HepG2 (cell line): ENCODE data around the gene C3orf80. TPM values are rescaled to one million over a fixed set of nuclear protein-coding genes. Genes with fewer than 3 reads are reported as not detected.

Experiments used
- ATAC-seq: fragments of 200-7000 bp; cut with Tn5 transposase; 3 replicates; pipeline ENCODE4 v1.9.1; 2020; ENCODE audit warnings: mild to moderate bottlenecking, moderate library complexity
- BruUV-seq: library from RNA; stranded (reverse); fragments of 400-500 nt; replicated peaks from 2 replicates; lab custom pipeline; 2021; lab: Mats Ljungman, UMichigan
- CTCF ChIA-PET: fragments of 300-600 bp; formaldehyde crosslinking; extraction: SDS; loops from one replicate; lab custom pipeline; 2021; ENCODE audit warnings: low total read pairs, inconsistent platforms, low intra/inter-chr PET ratio; lab: Yijun Ruan, JAX
- POLR2A ChIA-PET: fragments of 350-600 bp; sonication (Branson Sonifier 250); formaldehyde crosslinking; loops from one replicate; lab custom pipeline; 2020; ENCODE audit warnings: antibody characterized with exemption, inconsistent platforms; lab: Yijun Ruan, JAX
- DNase-seq: peaks from one replicate; pipeline ENCODE4 v3.0.0-alpha.2; 2015; ENCODE audit warnings: low spot score
- FAIRE-seq: peaks from 3 replicates; lab custom pipeline; 2011; peaks lifted over from hg19 to GRCh38; lab: Jason Lieb, UNC
- H2AFZ ChIP-seq: one replicate; pipeline ENCODE4 v1.6.1; 2011; ENCODE audit warnings: low read length, inconsistent platforms
- H3K27ac ChIP-seq: fragments of 300-600 bp; 3 replicates; pipeline ENCODE4 v1.8.0; 2011; ENCODE audit warnings: mixed run types, mild to moderate bottlenecking, mixed read lengths, low read length, inconsistent platforms; ENCODE audit not compliant: insufficient read depth; ENCODE audit errors: extremely low read length
- H3K27me3 ChIP-seq, 2 experiments: fragments of 200-600 bp in 1 of 2; 2 replicates in 1 of 2; 3 replicates in 1 of 2; pipeline versions ENCODE4 v1.6.0 to v1.8.0; 2011; ENCODE audit warnings: low read length in 2 of 2, mild to moderate bottlenecking in 2 of 2, moderate library complexity in 2 of 2, inconsistent platforms in 1 of 2; ENCODE audit not compliant: insufficient read depth in 2 of 2, control insufficient read depth in 1 of 2
- H3K36me3 ChIP-seq, 2 experiments: fragments of 200-600 bp in 1 of 2; replicated peaks in 1 of 2; 2 replicates in 1 of 2; 3 replicates in 1 of 2; pipeline versions ENCODE4 v1.5.1 to v1.8.0; 2011; ENCODE audit warnings: low read length in 2 of 2, inconsistent platforms in 1 of 2; ENCODE audit not compliant: insufficient read depth in 2 of 2, control insufficient read depth in 1 of 2
- H3K4me1 ChIP-seq: 2 replicates; pipeline ENCODE4 v1.5.1; 2012; ENCODE audit warnings: low read length, inconsistent platforms; ENCODE audit not compliant: insufficient read depth
- H3K4me2 ChIP-seq: 2 replicates; pipeline ENCODE4 v1.6.0; 2011; ENCODE audit warnings: low read depth, low read length, inconsistent platforms
- H3K4me3 ChIP-seq, 3 experiments: fragments of 200-600 bp in 1 of 3; sonication (generic), shearing (Covaris generic) in 1 of 3; replicated peaks in 1 of 3; 2 replicates each; pipeline ENCODE4 v1.5.1; 2011 to 2016; ENCODE audit warnings: low read length in 3 of 3, inconsistent platforms in 2 of 3, low read depth in 2 of 3, mild to moderate bottlenecking in 2 of 3, control low read depth in 1 of 3, mixed read lengths in 1 of 3; ENCODE audit not compliant: insufficient read depth in 1 of 3
- H3K79me2 ChIP-seq: one replicate; pipeline ENCODE4 v1.6.1; 2011; ENCODE audit warnings: low read length, inconsistent platforms; ENCODE audit not compliant: insufficient read depth
- H3K9ac ChIP-seq: 2 replicates; pipeline ENCODE4 v1.6.0; 2011; ENCODE audit warnings: mild to moderate bottlenecking, low read depth, low read length, inconsistent platforms; ENCODE audit not compliant: insufficient read depth
- H3K9me3 ChIP-seq: 2 replicates; pipeline ENCODE4 v1.5.1; 2012; ENCODE audit warnings: mild to moderate bottlenecking, low read length
- H4K20me1 ChIP-seq: 2 replicates; pipeline ENCODE4 v1.6.0; 2011; ENCODE audit warnings: inconsistent platforms, mild to moderate bottlenecking, low read length, moderate library complexity; ENCODE audit not compliant: insufficient read depth
- CREM ChIP-seq, 2 experiments: sonication (generic) in 1 of 2; formaldehyde crosslinking in 1 of 2; IDR thresholded peaks; 2 replicates each; pipeline versions ENCODE4 v1.4.0 to v1.6.1; 2016 to 2020; ENCODE audit warnings: antibody characterized with exemption in 1 of 2, mild to moderate bottlenecking in 1 of 2, missing genetic modification reagents in 1 of 2
- IRX3 ChIP-seq: sonication (generic); formaldehyde crosslinking; IDR thresholded peaks from 2 replicates; pipeline ENCODE4 v1.8.1; 2023; ENCODE audit warnings: mild to moderate bottlenecking, low read depth, missing genetic modification reagents, borderline replicate concordance
- MTF1 ChIP-seq: sonication (generic); formaldehyde crosslinking; IDR thresholded peaks from 2 replicates; pipeline ENCODE4 v1.5.0; 2020; ENCODE audit warnings: missing genetic modification reagents
- NBN ChIP-seq: fragments of 450-650 bp; conservative IDR thresholded peaks from 2 replicates; pipeline ENCODE4 v1.6.1; 2017
- RBM22 ChIP-seq: fragments of 200-400 bp; formaldehyde crosslinking; optimal IDR thresholded peaks from 2 replicates; pipeline ENCODE3; 2017; ENCODE audit warnings: mild to moderate bottlenecking, low read length, moderate library complexity
- SP5 ChIP-seq: IDR thresholded peaks from 2 replicates; pipeline ENCODE4 v1.6.1; 2016; ENCODE audit warnings: low read depth, borderline replicate concordance
- TBP ChIP-seq: sonication (generic); formaldehyde crosslinking; IDR thresholded peaks from 2 replicates; pipeline ENCODE4 v1.5.0; 2020; ENCODE audit warnings: missing genetic modification reagents
- TFE3 ChIP-seq: IDR thresholded peaks from 2 replicates; pipeline ENCODE4 v1.6.1; 2016
- ZNF230 ChIP-seq: sonication (generic); formaldehyde crosslinking; IDR thresholded peaks from 2 replicates; pipeline ENCODE4 v1.4.0; 2020; ENCODE audit warnings: mild to moderate bottlenecking, missing genetic modification reagents
- ZNF558 ChIP-seq: sonication (generic); formaldehyde crosslinking; IDR thresholded peaks from 2 replicates; pipeline ENCODE4 v1.9.0; 2022; ENCODE audit warnings: mild to moderate bottlenecking, missing genetic modification reagents, borderline replicate concordance
- ZNF562 ChIP-seq: sonication (generic); formaldehyde crosslinking; IDR thresholded peaks from 2 replicates; pipeline ENCODE4 v1.8.0; 2022; ENCODE audit warnings: missing genetic modification reagents, borderline replicate concordance
- ZNF598 ChIP-seq: sonication (generic); formaldehyde crosslinking; IDR thresholded peaks from 2 replicates; pipeline ENCODE4 v1.5.1; 2020; ENCODE audit warnings: mild to moderate bottlenecking, missing genetic modification reagents, borderline replicate concordance
- ZNF710 ChIP-seq: sonication (generic); formaldehyde crosslinking; IDR thresholded peaks from 2 replicates; pipeline ENCODE4 v1.5.0; 2020; ENCODE audit warnings: mild to moderate bottlenecking, missing genetic modification reagents, borderline replicate concordance
- ZNF772 ChIP-seq: sonication (generic); formaldehyde crosslinking; IDR thresholded peaks from 2 replicates; pipeline ENCODE4 v1.5.0; 2020; ENCODE audit warnings: mild to moderate bottlenecking, missing genetic modification reagents
- ZNF781 ChIP-seq: sonication (generic); formaldehyde crosslinking; IDR thresholded peaks from 2 replicates; pipeline ENCODE4 v1.5.1; 2020; ENCODE audit warnings: borderline replicate concordance, mild to moderate bottlenecking, missing genetic modification reagents; ENCODE audit errors: not compliant biosample characterization
- ZNF790 ChIP-seq: sonication (generic); formaldehyde crosslinking; IDR thresholded peaks from 2 replicates; pipeline ENCODE4 v1.8.0; 2022; ENCODE audit warnings: missing genetic modification reagents, mild to moderate bottlenecking, borderline replicate concordance
- ZNF841 ChIP-seq: sonication (generic); formaldehyde crosslinking; IDR thresholded peaks from 2 replicates; pipeline ENCODE4 v1.8.1; 2023; ENCODE audit warnings: missing genetic modification reagents, borderline replicate concordance
- WGBS: methylation state at CpG from one replicate; pipeline ENCODE4 v1.1.6; 2017; ENCODE audit warnings: low lambda C conversion rate; 5-methylcytosine and 5-hydroxymethylcytosine counted together
- in situ Hi-C: cut with HindIII; loops from 2 replicates; pipeline ENCODE4 v1.10.0; 2017; ENCODE audit warnings: low pct_unique_long_range_greater_than_20kb; ENCODE audit not compliant: extremely low pct_ligation_motif_present
- intact Hi-C: fragments of 100-400 bp; cut with micrococcal nuclease; formaldehyde crosslinking; loops from one replicate; pipeline ENCODE4 v1.10.0; 2022; ENCODE audit not compliant: unreplicated experiment
- polyA plus RNA-seq, 8 experiments: library from polyadenylated mRNA; depleted of rRNA in 3 of 8; stranded (reverse) in 7 of 8; unstranded in 1 of 8; fragments of >200 nt; fragmentation: Illumina TruSeq in 4 of 8; extraction: Trizol in 4 of 8; gene quantifications; 2 replicates each; pipeline versions ENCODE4 v1.2.1 to v1.2.3, GENCODE V29; 2011 to 2016; ENCODE audit warnings: low read depth in 4 of 8, missing spikeins in 1 of 8, mixed read lengths in 1 of 8; ENCODE audit not compliant: insufficient read depth in 1 of 8
- total RNA-seq, 5 experiments: library from RNA; depleted of rRNA; stranded (reverse); fragments of >200 nt; fragmentation: Illumina TruSeq; extraction: Trizol; gene quantifications; 2 replicates each; pipeline ENCODE4 v1.2.3, GENCODE V29; 2016; ENCODE audit warnings: low read depth in 1 of 5
- TF ChIP-seq, protein P1 (sequence below): sonication (generic); formaldehyde crosslinking; conservative IDR thresholded peaks from 2 replicates; pipeline ENCODE4 v1.5.0; 2020; ENCODE audit warnings: missing genetic modification reagents

Gene C3orf80
- total and polyA plus RNA-seq, 2 of the 13 experiments (the other 11 are each of a cell fraction or from before 2014, with no cell fraction given), result 0.03 to 0.04 TPM

DNA sequence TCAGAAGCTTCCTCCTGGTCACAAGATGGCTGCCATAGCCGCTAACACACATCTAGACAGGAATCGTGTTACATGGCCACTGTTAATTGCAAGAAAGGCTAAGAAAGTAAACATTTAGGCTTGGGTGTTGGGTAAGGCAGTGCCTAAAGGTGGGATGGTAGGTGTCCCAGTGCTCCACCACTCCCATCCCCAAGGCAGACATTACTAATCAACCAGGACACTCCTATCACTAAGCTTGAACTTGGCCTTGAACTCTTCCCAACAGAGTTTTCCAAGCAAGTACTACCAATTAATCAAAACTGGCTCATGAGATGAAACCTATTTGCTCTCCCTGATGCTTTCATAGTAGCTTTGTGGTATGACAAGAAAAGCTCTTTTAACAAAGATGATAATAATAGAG, 37.9 kb upstream of the C3orf80 start:
- no TSS peak for BruUV-seq
- H3K27me3 ChIP-seq, result no peaks in the 10 kb centered on the region
- no peaks in the 10 kb centered on the region for H4K20me1 ChIP-seq
- 67% methylated on average over 2 of the region's 2 CpGs for WGBS
- TF ChIP-seq ZNF790 (CRISPR knock-in tag) (no peak), NBN (no peak), IRX3 (CRISPR knock-in tag) (no peak), ZNF841 (CRISPR knock-in tag) (no peak), RBM22 (no peak), SP5 (no peak), ZNF781 (CRISPR knock-in tag) (no peak), ZNF558 (no peak), ZNF562 (no peak), TFE3 (CRISPR knock-in tag) (no peak), ZNF772 (CRISPR knock-in tag) (no peak), ZNF598 (CRISPR knock-in tag) (no peak), ZNF230 (no peak), CREM (IDR thresholded peaks at IDR 0.05) (no peak), CREM (CRISPR knock-in tag; IDR thresholded peaks at IDR 0.05) (no peak), TBP (CRISPR knock-in tag) (no peak), ZNF710 (CRISPR knock-in tag) (no peak), MTF1 (CRISPR knock-in tag) (no peak)
- TF ChIP-seq, protein P1, sequence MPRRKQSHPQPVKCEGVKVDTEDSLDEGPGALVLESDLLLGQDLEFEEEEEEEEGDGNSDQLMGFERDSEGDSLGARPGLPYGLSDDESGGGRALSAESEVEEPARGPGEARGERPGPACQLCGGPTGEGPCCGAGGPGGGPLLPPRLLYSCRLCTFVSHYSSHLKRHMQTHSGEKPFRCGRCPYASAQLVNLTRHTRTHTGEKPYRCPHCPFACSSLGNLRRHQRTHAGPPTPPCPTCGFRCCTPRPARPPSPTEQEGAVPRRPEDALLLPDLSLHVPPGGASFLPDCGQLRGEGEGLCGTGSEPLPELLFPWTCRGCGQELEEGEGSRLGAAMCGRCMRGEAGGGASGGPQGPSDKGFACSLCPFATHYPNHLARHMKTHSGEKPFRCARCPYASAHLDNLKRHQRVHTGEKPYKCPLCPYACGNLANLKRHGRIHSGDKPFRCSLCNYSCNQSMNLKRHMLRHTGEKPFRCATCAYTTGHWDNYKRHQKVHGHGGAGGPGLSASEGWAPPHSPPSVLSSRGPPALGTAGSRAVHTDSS, result no peak
- no peaks in the 10 kb centered on the region for H3K4me1 ChIP-seq
- intact Hi-C loops (no loop called here), in situ Hi-C loops (no loop called here)
- DNase-seq, result no peak
- ChIA-PET POLR2A (no interaction called here), CTCF (no interaction called here)
- no peak for ATAC-seq
- no peaks in the 10 kb centered on the region for H3K36me3 ChIP-seq
- no peak overlapping the region for H3K9ac ChIP-seq
- no peak overlapping the region for H3K27ac ChIP-seq
- no peaks in the 10 kb centered on the region for H3K79me2 ChIP-seq
- H2AFZ ChIP-seq, result no peak overlapping the region
- H3K9me3 ChIP-seq, result no peaks in the 10 kb centered on the region
- H3K4me3 ChIP-seq, result no peak overlapping the region
- H3K4me2 ChIP-seq, result no peak overlapping the region
- FAIRE-seq, result no peak
